Mucosa of descending colon (tissue), 3 donors: ENCODE results near the gene BPHL. TPM values are rescaled to one million over a fixed set of nuclear protein-coding genes. Genes with fewer than 3 reads are reported as not detected.

Experiments used
- ATAC-seq: fragments of 200-7000 bp; cut with Tn5 transposase; one replicate; pipeline ENCODE4 v1.9.1; 2020; ENCODE audit warnings: mild to moderate bottlenecking, moderate library complexity
- DNase-seq, 3 donors: peaks; one replicate each; pipeline ENCODE4 v3.0.0-alpha.2; 2020
- H3K36me3 ChIP-seq: fragments of 200-600 bp; one replicate; pipeline ENCODE4 v1.8.0; 2021; ENCODE audit warnings: low read depth, mild to moderate bottlenecking
- H3K4me1 ChIP-seq: fragments of 200-600 bp; one replicate; pipeline ENCODE4 v1.8.0; 2021; ENCODE audit warnings: low read depth, mild to moderate bottlenecking
- H3K4me3 ChIP-seq: fragments of 200-600 bp; one replicate; pipeline ENCODE4 v1.8.0; 2021; ENCODE audit warnings: mild to moderate bottlenecking
- H3K9me3 ChIP-seq: fragments of 200-600 bp; one replicate; pipeline ENCODE4 v1.8.0; 2021; ENCODE audit warnings: mild to moderate bottlenecking
- CTCF ChIP-seq: fragments of 200-600 bp; IDR thresholded peaks from one replicate; pipeline ENCODE4 v1.8.0; 2022; ENCODE audit warnings: antibody characterized with exemption, mild to moderate bottlenecking
- intact Hi-C, 2 donors: fragments of 100-400 bp; cut with DNase I in 1 of 2; cut with micrococcal nuclease in 1 of 2; formaldehyde crosslinking; loops; one replicate each; pipeline versions ENCODE4 v1.11.0 to v1.11.1; 2022; cut with DNase I, micrococcal nuclease
- total RNA-seq, 3 donors: library from RNA; stranded (reverse); fragmentation: NEBNext Ultra II Directional in 2 of 3; extraction: Animal tissue kit (Norgen Biotek cat#: 25700) in 2 of 3; gene quantifications; one replicate each; pipeline versions ENCODE4 v1.2.1 to v1.2.4, GENCODE V29; 2021 to 2023
- donor health status: DM: no; HTN: no; CAD: no; lungs with moderate emphysema.
- donor health status: DM: no; HTN: no; CAD: no.
- donor health status: DM: no; HTN: yes; CAD: no.

The BPHL gene
- total RNA-seq, 3 donors from 2014 or later: 17.6 to 30.7 (median 30.0) TPM

GRCh38 chr6:3086282-3086946 lies 32.1 kb upstream of the BPHL start:
- Histone ChIP-seq H3K36me3 (peaks cover 8% of the 10 kb centered on the region), H3K4me1 (no peaks in the 10 kb centered on the region), H3K4me3 (no peak overlapping the region), H3K9me3 (no peaks in the 10 kb centered on the region)
- intact Hi-C loops: no loop called here
- DNase-seq (no peak), ATAC-seq (no peak)
- no peak for TF ChIP-seq CTCF

GRCh38 chr6:3088446-3088845 lies 30.1 kb upstream of the BPHL start:
- DNase-seq: no peak
- TF ChIP-seq CTCF: no peak
- intact Hi-C loops: no loop called here
- Histone ChIP-seq H3K9me3 (no peaks in the 10 kb centered on the region), H3K4me1 (no peaks in the 10 kb centered on the region), H3K4me3 (no peak overlapping the region), H3K36me3 (peaks cover 8% of the 10 kb centered on the region)
- peak; percentile 34 for ATAC-seq

DNA sequence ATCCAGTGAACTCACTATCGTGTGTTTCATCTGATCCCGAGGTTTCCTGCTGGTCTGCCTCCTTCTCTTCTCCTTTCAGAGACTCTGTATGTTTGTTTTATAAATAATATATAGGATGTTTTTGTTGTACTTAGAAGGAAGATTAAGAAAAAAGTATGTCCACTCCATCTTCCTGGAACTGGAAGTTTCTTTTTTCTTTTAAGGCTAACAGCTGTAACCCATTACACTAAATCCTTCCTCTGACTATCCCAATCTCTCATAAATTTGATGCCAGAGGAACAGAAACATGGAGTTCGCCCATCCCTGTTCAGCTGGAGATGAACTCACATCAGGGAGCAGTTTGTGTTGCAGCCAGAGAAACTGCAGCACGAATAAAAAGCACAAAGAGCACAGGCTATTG lies 29.5 kb upstream of the BPHL start:
- TF ChIP-seq CTCF: no peak
- no peak for DNase-seq
- ATAC-seq: no peak
- Histone ChIP-seq H3K9me3 (no peaks in the 10 kb centered on the region), H3K4me3 (no peak overlapping the region), H3K4me1 (no peaks in the 10 kb centered on the region), H3K36me3 (peaks cover 8% of the 10 kb centered on the region)
- intact Hi-C loops: no loop called here

DNA sequence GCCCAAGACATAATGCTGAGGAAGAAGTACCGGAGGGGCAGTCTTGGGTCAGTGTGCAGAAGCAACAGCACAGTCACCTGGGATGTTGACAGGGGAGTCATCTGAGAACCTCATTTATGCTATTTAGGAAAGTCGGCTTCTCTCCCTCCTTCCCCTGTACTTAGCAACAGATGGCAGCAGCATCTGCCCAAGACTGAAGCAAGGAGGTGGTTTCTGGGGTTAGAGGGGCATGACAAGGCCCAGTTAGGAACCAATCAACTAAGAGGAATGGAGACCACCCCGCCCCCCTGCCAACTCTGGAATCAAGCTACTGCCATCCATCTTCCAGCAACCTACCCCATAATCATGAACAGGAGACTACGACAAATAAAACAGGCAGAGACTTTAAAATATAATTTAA lies 28.5 kb upstream of the BPHL start:
- peaks cover 8% of the 10 kb centered on the region for H3K36me3 ChIP-seq
- no peak overlapping the region for H3K4me3 ChIP-seq

GRCh38 chr6:3094815-3095214 lies 23.7 kb upstream of the BPHL start:
- H3K4me1 ChIP-seq: no peaks in the 10 kb centered on the region
- ATAC-seq (no peak), DNase-seq (no peak)
- peaks cover 6% of the 10 kb centered on the region for H3K36me3 ChIP-seq
- TF ChIP-seq CTCF: no peak
- H3K4me3 ChIP-seq: no peak overlapping the region
- intact Hi-C loops: no loop called here
- no peaks in the 10 kb centered on the region for H3K9me3 ChIP-seq

More for the DNA sequence above, 28.5 kb upstream of the BPHL start:
- no peak for TF ChIP-seq CTCF
- no peak for ATAC-seq
- H3K4me1 ChIP-seq: no peaks in the 10 kb centered on the region
- intact Hi-C loops: no loop called here
- no peaks in the 10 kb centered on the region for H3K9me3 ChIP-seq
- DNase-seq: no peak

GRCh38 chr6:3102875-3103274 lies 15.6 kb upstream of the BPHL start:
- H3K36me3 ChIP-seq: no peaks in the 10 kb centered on the region
- intact Hi-C loops: no loop called here
- no peak for TF ChIP-seq CTCF

More at GRCh38 chr6:3102875-3103274, 15.6 kb upstream of the BPHL start:
- no peaks in the 10 kb centered on the region for H3K9me3 ChIP-seq
- no peak for DNase-seq
- H3K4me3 ChIP-seq: no peak overlapping the region
- ATAC-seq: no peak
- no peaks in the 10 kb centered on the region for H3K4me1 ChIP-seq
